GM12878 (cell line): ENCODE results near the gene RAD9A. TPM values are rescaled to one million over a fixed set of nuclear protein-coding genes. Genes with fewer than 3 reads are reported as not detected.

Experiments
- ATF7 ChIP-seq: fragments of 450-650 bp; IDR thresholded peaks from 2 replicates; pipeline ENCODE4 v1.6.1; 2016; ENCODE audit warnings: low read depth, mild to moderate bottlenecking
- BMI1 ChIP-seq: fragments of 450-650 bp; IDR thresholded peaks from 2 replicates; pipeline ENCODE4 v1.6.1; 2016; ENCODE audit warnings: mild to moderate bottlenecking, moderate library complexity, borderline replicate concordance
- CEBPB ChIP-seq, 2 experiments: fragments of 150-350 bp in 1 of 2; IDR thresholded peaks; 2 replicates each; pipeline ENCODE4 v1.6.1; 2012 to 2014; ENCODE audit warnings: low read depth in 2 of 2, low read length in 2 of 2, borderline replicate concordance in 1 of 2, inconsistent platforms in 1 of 2
- FOXK2 ChIP-seq: fragments of 450-650 bp; IDR thresholded peaks from 2 replicates; pipeline ENCODE4 v1.6.1; 2017; ENCODE audit warnings: mild to moderate bottlenecking, moderate library complexity
- HDAC6 ChIP-seq: fragments of 200-600 bp; sonication (generic); IDR thresholded peaks from one replicate; pipeline ENCODE4 v1.8.0; 2017; ENCODE audit warnings: antibody characterized with exemption; ENCODE audit not compliant: unreplicated experiment
- HDGF ChIP-seq: fragments of 450-650 bp; IDR thresholded peaks from 2 replicates; pipeline ENCODE4 v1.6.1; 2016; ENCODE audit warnings: antibody characterized with exemption
- IKZF1 ChIP-seq: fragments of 450-650 bp; conservative IDR thresholded peaks from 2 replicates; pipeline ENCODE4 v1.6.1; 2017; ENCODE audit warnings: antibody characterized with exemption, mild to moderate bottlenecking
- MTA3 ChIP-seq: IDR thresholded peaks from 2 replicates; pipeline ENCODE4 v1.6.1; 2012; ENCODE audit warnings: low read length, inconsistent platforms, borderline replicate concordance
- MYC ChIP-seq: IDR thresholded peaks from 2 replicates; pipeline ENCODE4 v1.6.1; 2011; ENCODE audit warnings: mild to moderate bottlenecking, low read length, moderate library complexity, inconsistent platforms; ENCODE audit not compliant: insufficient read depth, insufficient replicate concordance, insufficient read length, severe bottlenecking
- POU2F2 ChIP-seq: IDR thresholded peaks from 3 replicates; pipeline ENCODE4 v1.6.1; 2011; ENCODE audit warnings: low read depth, mild to moderate bottlenecking, low read length, borderline replicate concordance
- RELA ChIP-seq: fragments of 450-650 bp; IDR thresholded peaks from 2 replicates; pipeline ENCODE4 v1.8.0; 2014; ENCODE audit warnings: borderline replicate concordance; ENCODE audit not compliant: partially characterized antibody
- RFX5 ChIP-seq: IDR thresholded peaks from 2 replicates; pipeline ENCODE4 v1.6.1; 2011; ENCODE audit warnings: low read depth, low read length, improper control_type of control experiment
- SIN3A ChIP-seq: IDR thresholded peaks from 2 replicates; pipeline ENCODE4 v1.6.1; 2012; ENCODE audit warnings: low read depth, low read length, improper control_type of control experiment
- SREBF2 ChIP-seq: IDR thresholded peaks from 2 replicates; pipeline ENCODE4 v1.6.1; 2012; ENCODE audit warnings: mild to moderate bottlenecking, low read length
- ZBTB11 ChIP-seq: fragments of 450-650 bp; formaldehyde crosslinking; IDR thresholded peaks from 2 replicates; pipeline ENCODE4 v1.5.0; 2022; ENCODE audit warnings: mild to moderate bottlenecking, missing genetic modification characterization
- polyA plus RNA-seq, 11 experiments: library from polyadenylated mRNA; depleted of rRNA in 4 of 11; unstranded in 6 of 11; stranded (reverse) in 5 of 11; fragments of >200 nt; fragmentation: Nextera tagmentation in 4 of 11; fragmentation: Illumina TruSeq in 1 of 11; extraction: Ambion mirVana in 4 of 11; extraction: Trizol in 1 of 11; gene quantifications; 1 replicate in 1 of 11; 2 replicates in 10 of 11; pipeline versions ENCODE4 v1.2.1 to v1.2.3, GENCODE V29; 2011 to 2016; ENCODE audit warnings: inconsistent platforms in 2 of 11, missing spikeins in 2 of 11, low read depth in 1 of 11
- total RNA-seq, 4 experiments: library from RNA; depleted of rRNA in 3 of 4; stranded (reverse); fragments of >200 nt in 3 of 4; fragmentation: Illumina TruSeq in 1 of 4; extraction: Trizol in 1 of 4; gene quantifications; 2 replicates each; pipeline versions ENCODE4 v1.2.1 to v1.2.3, GENCODE V29; 2013 to 2021
- TF ChIP-seq, protein P1 (sequence below): IDR thresholded peaks from 2 replicates; pipeline ENCODE4 v1.6.1; 2012; ENCODE audit warnings: mild to moderate bottlenecking, low read depth, low read length
- TF ChIP-seq, protein P2 (sequence below): IDR thresholded peaks from 2 replicates; pipeline ENCODE4 v1.6.1; 2012; ENCODE audit warnings: improper control_type of control experiment, low read depth, low read length; ENCODE audit not compliant: insufficient replicate concordance

Gene RAD9A
- total and polyA plus RNA-seq, 10 of the 15 experiments (the other 5 are each of a cell fraction or from before 2014, with no cell fraction given) = 1.1 to 36.2 (median 19.8) TPM

GRCh38 chr11:67428052-67429001, 36.5 kb downstream of the RAD9A start, which contains the start of gene RPS6KB2 (continued):
- TF ChIP-seq, protein P1, sequence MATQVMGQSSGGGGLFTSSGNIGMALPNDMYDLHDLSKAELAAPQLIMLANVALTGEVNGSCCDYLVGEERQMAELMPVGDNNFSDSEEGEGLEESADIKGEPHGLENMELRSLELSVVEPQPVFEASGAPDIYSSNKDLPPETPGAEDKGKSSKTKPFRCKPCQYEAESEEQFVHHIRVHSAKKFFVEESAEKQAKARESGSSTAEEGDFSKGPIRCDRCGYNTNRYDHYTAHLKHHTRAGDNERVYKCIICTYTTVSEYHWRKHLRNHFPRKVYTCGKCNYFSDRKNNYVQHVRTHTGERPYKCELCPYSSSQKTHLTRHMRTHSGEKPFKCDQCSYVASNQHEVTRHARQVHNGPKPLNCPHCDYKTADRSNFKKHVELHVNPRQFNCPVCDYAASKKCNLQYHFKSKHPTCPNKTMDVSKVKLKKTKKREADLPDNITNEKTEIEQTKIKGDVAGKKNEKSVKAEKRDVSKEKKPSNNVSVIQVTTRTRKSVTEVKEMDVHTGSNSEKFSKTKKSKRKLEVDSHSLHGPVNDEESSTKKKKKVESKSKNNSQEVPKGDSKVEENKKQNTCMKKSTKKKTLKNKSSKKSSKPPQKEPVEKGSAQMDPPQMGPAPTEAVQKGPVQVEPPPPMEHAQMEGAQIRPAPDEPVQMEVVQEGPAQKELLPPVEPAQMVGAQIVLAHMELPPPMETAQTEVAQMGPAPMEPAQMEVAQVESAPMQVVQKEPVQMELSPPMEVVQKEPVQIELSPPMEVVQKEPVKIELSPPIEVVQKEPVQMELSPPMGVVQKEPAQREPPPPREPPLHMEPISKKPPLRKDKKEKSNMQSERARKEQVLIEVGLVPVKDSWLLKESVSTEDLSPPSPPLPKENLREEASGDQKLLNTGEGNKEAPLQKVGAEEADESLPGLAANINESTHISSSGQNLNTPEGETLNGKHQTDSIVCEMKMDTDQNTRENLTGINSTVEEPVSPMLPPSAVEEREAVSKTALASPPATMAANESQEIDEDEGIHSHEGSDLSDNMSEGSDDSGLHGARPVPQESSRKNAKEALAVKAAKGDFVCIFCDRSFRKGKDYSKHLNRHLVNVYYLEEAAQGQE = no peak
- TF ChIP-seq SIN3A (peak; percentile 90), ATF7 (peak; percentile 55; the same call in 1 of the 2 replicates), IKZF1 (peak; percentile 96), MTA3 (no peak), RFX5 (no peak), MYC (no peak), RELA (peak; percentile 86), HDGF (peak; percentile 67), SREBF2 (no peak), FOXK2 (no peak), POU2F2 (peak; percentile 47; the same call in 2 of the 3 replicates), HDAC6 (no peak), ZBTB11 (CRISPR knock-in tag) (no peak), BMI1 (no peak), CEBPB (IDR thresholded peaks at IDR 0.05; ENCODE audit: borderline replicate concordance in 1 of 2, low read depth in 2 of 2, low read length in 2 of 2) (no peak)
- TF ChIP-seq, protein P2, sequence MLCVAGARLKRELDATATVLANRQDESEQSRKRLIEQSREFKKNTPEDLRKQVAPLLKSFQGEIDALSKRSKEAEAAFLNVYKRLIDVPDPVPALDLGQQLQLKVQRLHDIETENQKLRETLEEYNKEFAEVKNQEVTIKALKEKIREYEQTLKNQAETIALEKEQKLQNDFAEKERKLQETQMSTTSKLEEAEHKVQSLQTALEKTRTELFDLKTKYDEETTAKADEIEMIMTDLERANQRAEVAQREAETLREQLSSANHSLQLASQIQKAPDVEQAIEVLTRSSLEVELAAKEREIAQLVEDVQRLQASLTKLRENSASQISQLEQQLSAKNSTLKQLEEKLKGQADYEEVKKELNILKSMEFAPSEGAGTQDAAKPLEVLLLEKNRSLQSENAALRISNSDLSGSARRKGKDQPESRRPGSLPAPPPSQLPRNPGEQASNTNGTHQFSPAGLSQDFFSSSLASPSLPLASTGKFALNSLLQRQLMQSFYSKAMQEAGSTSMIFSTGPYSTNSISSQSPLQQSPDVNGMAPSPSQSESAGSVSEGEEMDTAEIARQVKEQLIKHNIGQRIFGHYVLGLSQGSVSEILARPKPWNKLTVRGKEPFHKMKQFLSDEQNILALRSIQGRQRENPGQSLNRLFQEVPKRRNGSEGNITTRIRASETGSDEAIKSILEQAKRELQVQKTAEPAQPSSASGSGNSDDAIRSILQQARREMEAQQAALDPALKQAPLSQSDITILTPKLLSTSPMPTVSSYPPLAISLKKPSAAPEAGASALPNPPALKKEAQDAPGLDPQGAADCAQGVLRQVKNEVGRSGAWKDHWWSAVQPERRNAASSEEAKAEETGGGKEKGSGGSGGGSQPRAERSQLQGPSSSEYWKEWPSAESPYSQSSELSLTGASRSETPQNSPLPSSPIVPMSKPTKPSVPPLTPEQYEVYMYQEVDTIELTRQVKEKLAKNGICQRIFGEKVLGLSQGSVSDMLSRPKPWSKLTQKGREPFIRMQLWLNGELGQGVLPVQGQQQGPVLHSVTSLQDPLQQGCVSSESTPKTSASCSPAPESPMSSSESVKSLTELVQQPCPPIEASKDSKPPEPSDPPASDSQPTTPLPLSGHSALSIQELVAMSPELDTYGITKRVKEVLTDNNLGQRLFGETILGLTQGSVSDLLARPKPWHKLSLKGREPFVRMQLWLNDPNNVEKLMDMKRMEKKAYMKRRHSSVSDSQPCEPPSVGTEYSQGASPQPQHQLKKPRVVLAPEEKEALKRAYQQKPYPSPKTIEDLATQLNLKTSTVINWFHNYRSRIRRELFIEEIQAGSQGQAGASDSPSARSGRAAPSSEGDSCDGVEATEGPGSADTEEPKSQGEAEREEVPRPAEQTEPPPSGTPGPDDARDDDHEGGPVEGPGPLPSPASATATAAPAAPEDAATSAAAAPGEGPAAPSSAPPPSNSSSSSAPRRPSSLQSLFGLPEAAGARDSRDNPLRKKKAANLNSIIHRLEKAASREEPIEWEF = no peak
